Chondrocyte (in vitro differentiated cells): ENCODE measurements around the gene ZNF414. TPM values are rescaled to one million over a fixed set of nuclear protein-coding genes. Genes with fewer than 3 reads are reported as not detected.

Experiments used
- DNase-seq: peaks from one replicate; pipeline ENCODE4 v3.0.0; 2021; ENCODE audit warnings: mixed read lengths, low spot score
- H3K27ac Mint-ChIP-seq: one replicate; pipeline ENCODE4 v1.8.0; 2021; ENCODE audit warnings: mild to moderate bottlenecking, moderate library complexity, mixed read lengths; ENCODE audit not compliant: unreplicated experiment
- H3K27me3 Mint-ChIP-seq: 2 replicates; pipeline ENCODE4 v1.8.0; 2021; ENCODE audit warnings: low read depth, mixed read lengths
- H3K36me3 Mint-ChIP-seq: 2 replicates; pipeline ENCODE4 v1.8.0; 2021; ENCODE audit warnings: low read depth, mixed read lengths
- H3K4me1 Mint-ChIP-seq: 2 replicates; pipeline ENCODE4 v1.8.0; 2021; ENCODE audit warnings: low read depth, mild to moderate bottlenecking, mixed read lengths
- H3K4me3 Mint-ChIP-seq: one replicate; pipeline ENCODE4 v1.8.0; 2021; ENCODE audit warnings: mild to moderate bottlenecking, moderate library complexity, mixed read lengths; ENCODE audit not compliant: unreplicated experiment
- H3K9me3 Mint-ChIP-seq: 2 replicates; pipeline ENCODE4 v1.8.0; 2021; ENCODE audit warnings: low read depth, mixed read lengths
- CTCF ChIP-seq: fragments of 200-600 bp; sonication (generic); IDR thresholded peaks from 2 replicates; pipeline ENCODE4 v1.5.0; 2021; ENCODE audit warnings: antibody characterized with exemption, mild to moderate bottlenecking, moderate library complexity
- total RNA-seq: library from RNA; stranded (reverse); gene quantifications from 3 replicates; pipeline ENCODE4 v1.2.1, GENCODE V29; 2021

Gene ZNF414
- total RNA-seq, 1 donor from 2014 or later: 26.8 TPM

DNA sequence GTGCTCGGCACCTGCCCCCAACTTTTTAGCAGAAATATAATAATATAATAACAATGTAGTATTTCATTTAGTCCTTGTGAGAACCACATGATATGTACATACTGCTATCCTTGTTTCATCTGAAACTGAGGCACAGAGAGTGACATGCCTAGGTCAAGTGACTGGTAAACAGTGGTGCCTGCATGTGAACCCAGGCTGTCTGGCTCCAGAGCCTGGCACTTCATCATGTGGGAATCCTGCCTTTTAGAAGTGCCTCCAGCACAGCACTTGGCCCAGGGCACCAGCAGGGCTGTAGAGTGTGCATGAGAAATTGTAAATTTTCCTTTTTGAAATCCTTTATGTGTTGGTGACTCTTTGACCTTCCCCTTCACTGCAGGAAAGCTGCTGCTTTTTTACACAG, 39.0 kb downstream of the ZNF414 start:
- no peak for DNase-seq
- H3K36me3 Mint-ChIP-seq: peaks cover 31% of the 10 kb centered on the region
- H3K27me3 Mint-ChIP-seq: no peaks in the 10 kb centered on the region
- H3K27ac Mint-ChIP-seq: peak overlapping the region; percentile 45
- H3K9me3 Mint-ChIP-seq: no peaks in the 10 kb centered on the region
- H3K4me3 Mint-ChIP-seq: no peak overlapping the region
- no peak for TF ChIP-seq CTCF
- peaks cover 13% of the 10 kb centered on the region for H3K4me1 Mint-ChIP-seq

DNA sequence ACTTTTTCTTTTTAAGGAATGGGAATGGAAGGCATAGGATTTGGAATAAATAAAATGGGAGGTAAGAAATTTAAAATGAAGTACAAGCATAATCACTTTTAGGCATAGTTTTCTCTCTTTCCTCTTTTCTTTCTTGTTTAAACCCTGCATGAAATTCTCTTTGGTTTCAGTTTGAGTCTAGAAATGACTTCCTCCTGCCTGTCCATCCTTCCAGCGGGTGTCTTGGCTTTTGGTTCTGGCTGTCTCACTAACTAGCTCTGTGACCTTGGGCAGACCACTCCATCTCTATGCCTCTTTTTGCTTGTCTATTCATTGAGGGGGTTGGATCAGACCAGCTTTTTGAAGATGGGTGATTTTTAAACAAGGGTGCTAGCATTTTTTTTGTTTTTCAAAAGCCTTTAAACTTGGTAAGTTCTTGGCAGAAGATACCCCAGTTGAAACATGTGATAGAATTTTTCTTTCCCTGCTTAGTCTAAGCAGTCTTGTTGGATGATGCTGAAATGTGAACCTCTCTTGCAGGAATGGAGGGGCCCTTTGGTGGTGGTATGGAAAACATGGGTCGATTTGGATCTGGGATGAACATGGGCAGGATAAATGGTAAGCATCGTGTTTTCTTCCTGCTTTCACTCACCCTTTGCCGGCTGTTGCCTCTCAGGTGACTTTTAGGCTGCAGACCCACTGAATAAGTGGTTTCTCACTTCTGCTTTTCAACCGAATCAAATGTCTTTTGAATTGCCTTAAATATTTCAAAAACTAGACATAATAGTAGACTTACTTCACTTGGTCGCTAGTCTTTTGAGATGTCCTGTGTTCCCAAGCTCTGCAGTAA, 40.1 kb downstream of the ZNF414 start:
- Mint-ChIP-seq H3K27ac (no peak overlapping the region), H3K4me3 (no peak overlapping the region), H3K9me3 (no peaks in the 10 kb centered on the region), H3K36me3 (peaks cover 42% of the 10 kb centered on the region), H3K27me3 (no peaks in the 10 kb centered on the region), H3K4me1 (peaks cover 13% of the 10 kb centered on the region)
- TF ChIP-seq CTCF: no peak
- no peak for DNase-seq

DNA sequence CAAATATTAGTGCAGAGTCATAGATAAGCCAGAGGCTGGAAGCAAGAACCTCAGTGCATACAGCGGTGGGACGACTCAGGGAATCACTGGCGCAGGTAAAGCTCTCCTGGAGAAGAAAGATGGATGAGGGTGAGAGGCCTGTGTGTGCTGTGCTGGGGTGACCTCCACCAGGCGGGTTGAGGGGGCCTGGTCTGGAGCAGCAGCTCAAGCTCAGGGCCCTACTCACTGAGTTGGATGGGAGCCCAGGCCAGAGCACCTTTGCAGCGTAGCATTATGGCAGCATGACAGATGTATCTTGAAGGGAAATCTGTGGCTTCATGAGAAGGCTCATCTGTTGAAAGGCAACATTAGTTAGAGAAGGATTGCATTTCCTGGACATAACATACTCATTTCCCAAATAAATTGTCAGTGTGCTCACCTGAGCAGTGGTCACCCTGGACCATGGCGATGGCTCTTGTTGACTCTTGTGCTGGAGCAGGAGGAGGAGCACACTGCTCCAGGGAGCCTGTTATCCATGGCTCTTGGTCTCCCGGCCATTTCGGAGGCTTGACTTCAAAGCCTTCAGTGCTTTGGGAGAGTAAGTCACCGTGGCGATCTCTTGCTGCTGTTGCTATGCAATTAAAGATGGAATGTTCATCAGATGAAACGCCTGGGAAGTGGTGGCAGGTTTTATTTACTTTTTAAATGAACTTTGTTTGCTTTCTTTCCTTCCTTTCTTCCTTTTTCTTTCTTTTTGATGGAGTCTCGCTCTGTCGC, 44.2 kb downstream of the ZNF414 start:
- Mint-ChIP-seq H3K4me3 (no peak overlapping the region), H3K27me3 (no peaks in the 10 kb centered on the region), H3K9me3 (no peaks in the 10 kb centered on the region), H3K36me3 (peaks cover 60% of the 10 kb centered on the region), H3K27ac (peak overlapping the region; percentile 23), H3K4me1 (peaks cover 22% of the 10 kb centered on the region)
- TF ChIP-seq CTCF: no peak
- DNase-seq: peak; percentile 34

- TF ChIP-seq CTCF: no peak
- Mint-ChIP-seq H3K4me3 (no peak overlapping the region), H3K9me3 (no peaks in the 10 kb centered on the region), H3K4me1 (peaks cover 22% of the 10 kb centered on the region), H3K27me3 (no peaks in the 10 kb centered on the region), H3K27ac (peak overlapping the region; percentile 23), H3K36me3 (peaks cover 58% of the 10 kb centered on the region)
- no peak for DNase-seq
Measured at GRCh38 chr19:8468761-8469373, 45.1 kb downstream of the ZNF414 start.

DNA sequence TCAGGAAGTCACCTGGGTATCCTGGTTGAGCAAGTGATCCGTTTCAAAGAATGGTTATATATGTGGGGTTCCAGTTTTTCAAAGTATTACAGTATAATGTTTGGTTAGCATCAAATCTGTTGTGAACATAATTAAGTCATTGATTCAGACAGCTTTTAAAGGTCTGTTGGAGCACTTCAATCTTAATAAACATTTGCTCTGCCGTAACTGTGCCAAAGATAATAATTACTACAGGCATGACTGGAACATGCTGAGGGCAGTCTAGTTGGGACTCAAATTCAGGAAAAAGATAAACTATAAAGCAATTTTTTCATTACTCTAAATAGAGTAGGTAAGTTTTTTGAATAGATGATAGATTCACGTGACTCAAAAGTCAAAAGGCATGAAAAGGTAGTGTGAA, 45.8 kb downstream of the ZNF414 start:
- H3K27me3 Mint-ChIP-seq: no peaks in the 10 kb centered on the region

More for the DNA sequence above, 45.8 kb downstream of the ZNF414 start:
- Mint-ChIP-seq H3K27ac (no peak overlapping the region), H3K9me3 (no peaks in the 10 kb centered on the region), H3K4me3 (no peak overlapping the region), H3K4me1 (peaks cover 25% of the 10 kb centered on the region), H3K36me3 (peaks cover 58% of the 10 kb centered on the region)
- no peak for TF ChIP-seq CTCF
- DNase-seq: no peak
